GM13976 (cell line): Measurements from ENCODE around the gene CHN2.

Experiments used
- DNase-seq: peaks from one replicate; pipeline ENCODE4 v3.0.0; 2012; ENCODE audit warnings: low spot score
- in situ Hi-C: fragments of 300-500 bp; cut with MboI; formaldehyde crosslinking; loops from one replicate; pipeline ENCODE4 v1.12.0; 2022; ENCODE audit warnings: low sequenced_read_pairs, mixed read lengths, inconsistent platforms; ENCODE audit not compliant: unreplicated experiment
- TF ChIP-seq, protein P1 (sequence below): IDR thresholded peaks from 2 replicates; pipeline ENCODE4 v1.5.1; 2012; ENCODE audit warnings: borderline replicate concordance, mild to moderate bottlenecking; ENCODE audit not compliant: insufficient read depth; ENCODE audit errors: extremely low read depth, missing control alignments, control extremely low read depth

Gene CHN2

DNA sequence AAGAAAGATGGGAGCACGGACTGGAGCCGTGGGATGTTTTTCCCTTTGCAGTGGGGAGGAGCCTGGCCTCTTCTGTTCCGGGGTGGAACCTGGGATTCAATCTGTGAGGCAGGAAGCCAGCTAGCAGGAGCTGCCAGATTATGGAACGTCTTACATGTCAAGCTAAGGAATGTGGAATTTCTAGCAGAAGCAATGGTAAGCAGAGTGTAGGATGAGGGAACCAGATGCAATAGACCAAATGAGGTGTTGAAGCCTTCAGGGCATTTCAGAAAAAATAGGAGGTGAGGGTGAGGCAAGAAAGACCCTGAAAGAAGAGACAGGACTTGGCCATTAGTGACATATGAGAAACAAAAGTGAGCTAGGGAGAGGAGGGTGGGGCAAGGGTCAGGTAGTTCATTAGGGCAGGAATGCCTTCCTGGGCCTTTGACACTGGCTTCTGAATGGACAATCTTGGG, 105.5 kb downstream of the CHN2 start:
- in situ Hi-C loops: no loop called here
- DNase-seq: no peak
- TF ChIP-seq, protein P1, sequence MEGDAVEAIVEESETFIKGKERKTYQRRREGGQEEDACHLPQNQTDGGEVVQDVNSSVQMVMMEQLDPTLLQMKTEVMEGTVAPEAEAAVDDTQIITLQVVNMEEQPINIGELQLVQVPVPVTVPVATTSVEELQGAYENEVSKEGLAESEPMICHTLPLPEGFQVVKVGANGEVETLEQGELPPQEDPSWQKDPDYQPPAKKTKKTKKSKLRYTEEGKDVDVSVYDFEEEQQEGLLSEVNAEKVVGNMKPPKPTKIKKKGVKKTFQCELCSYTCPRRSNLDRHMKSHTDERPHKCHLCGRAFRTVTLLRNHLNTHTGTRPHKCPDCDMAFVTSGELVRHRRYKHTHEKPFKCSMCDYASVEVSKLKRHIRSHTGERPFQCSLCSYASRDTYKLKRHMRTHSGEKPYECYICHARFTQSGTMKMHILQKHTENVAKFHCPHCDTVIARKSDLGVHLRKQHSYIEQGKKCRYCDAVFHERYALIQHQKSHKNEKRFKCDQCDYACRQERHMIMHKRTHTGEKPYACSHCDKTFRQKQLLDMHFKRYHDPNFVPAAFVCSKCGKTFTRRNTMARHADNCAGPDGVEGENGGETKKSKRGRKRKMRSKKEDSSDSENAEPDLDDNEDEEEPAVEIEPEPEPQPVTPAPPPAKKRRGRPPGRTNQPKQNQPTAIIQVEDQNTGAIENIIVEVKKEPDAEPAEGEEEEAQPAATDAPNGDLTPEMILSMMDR: no peak

DNA sequence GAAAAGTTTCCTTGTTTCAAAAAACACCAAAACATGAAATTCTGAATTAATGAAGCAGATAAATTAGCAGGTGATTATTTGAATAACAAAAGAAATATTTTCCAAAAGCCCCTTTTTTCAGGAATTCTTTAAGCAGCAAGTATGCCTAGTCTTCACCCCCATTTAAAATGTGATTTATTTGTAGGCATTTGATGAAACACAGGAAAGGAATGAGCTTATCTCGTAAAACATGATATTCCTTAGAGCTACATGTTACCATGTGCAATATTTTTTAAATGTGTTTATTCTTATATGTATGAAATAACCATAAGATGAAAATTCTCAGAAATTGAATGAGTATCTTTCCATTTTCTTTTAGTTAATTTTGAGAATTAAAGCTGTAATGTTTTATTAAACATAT, 106.1 kb downstream of the CHN2 start:
- no peak for DNase-seq
- in situ Hi-C loops: no loop called here
- TF ChIP-seq, protein P1: no peak

DNA sequence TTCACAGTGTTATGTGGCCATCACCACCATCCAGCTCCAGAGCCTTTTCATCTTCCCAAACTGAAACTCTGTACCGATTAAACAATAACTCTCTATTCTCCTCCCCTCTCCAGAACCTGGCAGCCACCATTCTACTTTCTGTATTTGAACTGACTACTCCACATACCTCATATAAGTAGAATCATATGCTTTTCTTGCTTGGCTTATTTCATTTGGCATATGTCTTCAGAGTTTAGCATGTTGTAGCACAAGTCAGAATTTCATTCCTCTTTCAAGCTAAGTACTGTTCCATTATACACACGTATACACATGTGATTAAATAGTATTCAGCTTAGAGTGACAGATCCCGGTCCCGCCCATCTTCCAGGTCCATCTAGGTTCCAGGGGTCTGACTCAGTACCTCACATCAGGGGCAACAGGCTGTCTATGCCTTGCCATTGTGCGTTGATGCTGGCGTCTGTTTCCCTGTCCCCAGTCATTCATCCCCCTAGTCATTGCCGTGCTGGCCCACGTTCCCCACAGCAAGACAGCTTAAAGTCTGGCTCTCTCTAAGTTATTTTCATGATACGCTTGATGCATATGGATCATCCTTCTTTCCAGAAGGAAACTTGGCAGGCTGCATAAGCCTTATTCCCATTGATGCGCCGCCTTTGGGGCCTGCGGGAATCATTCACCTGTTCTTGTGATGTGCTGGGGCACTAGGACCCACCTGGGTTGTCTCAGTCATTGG, 108.3 kb downstream of the CHN2 start:
- TF ChIP-seq, protein P1: no peak
- in situ Hi-C loops: no loop called here
- DNase-seq: no peak

DNA sequence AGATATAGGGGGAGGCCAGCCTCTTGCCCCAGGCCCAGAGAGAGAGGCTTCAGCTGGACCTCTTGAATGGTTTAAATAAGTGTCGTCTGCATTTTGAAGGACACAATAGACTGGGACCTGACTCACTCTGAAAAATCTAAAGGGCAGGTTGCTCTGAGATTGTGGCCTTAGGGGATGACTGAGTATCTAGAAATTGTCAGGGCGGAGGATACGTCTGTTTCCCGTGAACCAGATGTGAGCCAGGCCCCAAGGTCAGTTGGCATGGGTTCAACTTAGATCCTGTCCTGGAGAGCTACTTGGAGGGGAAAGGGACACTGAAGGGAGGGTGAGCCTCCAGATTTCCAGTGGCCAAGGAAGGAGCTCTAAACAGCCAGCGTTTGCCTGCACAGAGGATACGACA, 110.2 kb downstream of the CHN2 start:
- in situ Hi-C loops: no loop called here
- TF ChIP-seq, protein P1: no peak
- no peak for DNase-seq

DNA sequence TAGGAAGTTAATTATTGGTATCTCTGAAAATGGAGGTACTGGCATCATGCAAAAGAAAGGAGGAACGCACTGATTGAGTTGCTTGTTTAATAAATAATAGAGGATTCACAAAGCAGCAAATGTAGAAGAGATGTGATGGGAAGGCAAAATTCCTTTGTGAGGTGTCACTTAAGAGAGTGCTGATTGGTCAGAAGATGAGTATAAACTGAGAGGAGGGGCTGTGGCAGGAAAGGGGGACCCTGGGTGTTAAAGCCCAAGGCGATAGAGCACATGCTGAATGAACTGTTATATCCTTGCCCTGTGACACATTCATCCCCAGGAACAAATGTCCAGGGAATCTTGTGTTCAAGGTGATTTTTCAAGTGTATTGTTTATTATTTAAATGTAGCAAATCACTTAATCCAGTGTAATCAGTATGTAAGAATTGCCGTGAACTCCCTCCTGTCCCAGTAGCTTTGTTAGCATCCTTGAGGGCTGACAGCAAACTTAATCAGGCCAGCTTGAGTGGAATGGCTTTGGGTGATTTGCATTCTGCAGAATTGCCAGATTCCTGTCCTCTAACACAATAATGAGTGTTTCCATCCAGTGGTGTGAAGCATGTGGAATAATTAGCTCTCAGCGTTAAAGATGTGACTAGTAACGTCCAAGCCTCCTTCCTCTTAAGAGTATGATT, 111.9 kb downstream of the CHN2 start:
- TF ChIP-seq, protein P1: no peak
- DNase-seq: no peak
- in situ Hi-C loops: no loop called here

GRCh38 chr7:29308424-29308823, 113.8 kb downstream of the CHN2 start:
- in situ Hi-C loops: no loop called here
- TF ChIP-seq, protein P1: no peak
- DNase-seq: no peak
